ENCODE data around the gene RNF14. TPM values are rescaled to one million over a fixed set of nuclear protein-coding genes. Genes with fewer than 3 reads are reported as not detected.

Gene RNF14
- total and polyA plus RNA-seq, 8 donors: 39.8 to 54.6 (median 48.5) TPM

- peak within 1 kb of the TSS; percentile 98 to 99 for H3K27ac ChIP-seq
- H3K9me3 ChIP-seq: no peaks in the 10 kb centered on the region
- H3K27me3 ChIP-seq: no peaks in the 10 kb centered on the region
- ATAC-seq: peak; percentile 99
- intact Hi-C loops (cut with DNase I): no loop called here
- H3K36me3 ChIP-seq: peaks cover 0 to 40% of the 10 kb centered on the region in 2 donors
- H3K4me1 ChIP-seq: peaks cover 0 to 51% of the 10 kb centered on the region in 2 donors
- no peak for TF ChIP-seq CTCF (IDR thresholded peaks at IDR 0.05)
- H3K4me3 ChIP-seq: peak within 1 kb of the TSS; percentile 57 to 80
- DNase-seq: peak; percentile 93 to 99 (median 95)
Measured at GRCh38 chr5:141923448-141924313, 45.2 kb upstream of the RNF14 start, which contains the start of gene DELE1. TSS of gene DELE1 (plus strand) at chr5:141923871. CDS start at chr5:141923942, 71 bp downstream.

- no peak for ATAC-seq
- H3K27me3 ChIP-seq: no peaks in the 10 kb centered on the region
- no peaks in the 10 kb centered on the region for H3K9me3 ChIP-seq
- no peak for TF ChIP-seq CTCF (IDR thresholded peaks at IDR 0.05)
- intact Hi-C loops (cut with DNase I): no loop called here
- DNase-seq: no peak
- H3K36me3 ChIP-seq: peaks cover 0 to 67% of the 10 kb centered on the region in 2 donors
- peaks cover 0 to 58% of the 10 kb centered on the region in 2 donors for H3K4me1 ChIP-seq
- H3K4me3 ChIP-seq: no peak overlapping the region
- H3K27ac ChIP-seq: no peak overlapping the region
Measured at GRCh38 chr5:141926434-141926833, 42.5 kb upstream of the RNF14 start.

GRCh38 chr5:141928051-141928450 is 40.9 kb upstream of the RNF14 start:
- no peak for TF ChIP-seq CTCF (IDR thresholded peaks at IDR 0.05)
- ATAC-seq (no peak), DNase-seq (no peak)
- Histone ChIP-seq H3K36me3 (peaks cover 0 to 83% of the 10 kb centered on the region in 2 donors), H3K4me1 (peaks cover 0 to 51% of the 10 kb centered on the region in 2 donors), H3K9me3 (no peaks in the 10 kb centered on the region), H3K4me3 (no peak overlapping the region), H3K27me3 (no peaks in the 10 kb centered on the region), H3K27ac (peak overlapping the region in 1 of 2 donors; percentile 7)
- intact Hi-C loops (cut with DNase I): no loop called here

GRCh38 chr5:141929398-141930058 is 39.4 kb upstream of the RNF14 start:
- intact Hi-C loops (cut with DNase I): no loop called here
- no peak for DNase-seq
- no peak overlapping the region for H3K4me3 ChIP-seq
- no peaks in the 10 kb centered on the region for H3K27me3 ChIP-seq
- H3K27ac ChIP-seq: peak overlapping the region in 1 of 2 donors; percentile 28
- H3K9me3 ChIP-seq: no peaks in the 10 kb centered on the region
- peaks cover 0 to 44% of the 10 kb centered on the region in 2 donors for H3K4me1 ChIP-seq
- ATAC-seq: no peak
- no peak for TF ChIP-seq CTCF (IDR thresholded peaks at IDR 0.05)
- H3K36me3 ChIP-seq: peaks cover 0 to 98% of the 10 kb centered on the region in 2 donors

- intact Hi-C loops (cut with DNase I): no loop called here
- no peak overlapping the region for H3K4me3 ChIP-seq
- no peak for DNase-seq
- no peaks in the 10 kb centered on the region for H3K27me3 ChIP-seq
- no peak for ATAC-seq
- no peak overlapping the region for H3K27ac ChIP-seq
- no peaks in the 10 kb centered on the region for H3K9me3 ChIP-seq
- H3K4me1 ChIP-seq: peaks cover 0 to 27% of the 10 kb centered on the region in 2 donors
- peaks cover 0 to 100% of the 10 kb centered on the region in 2 donors for H3K36me3 ChIP-seq
- TF ChIP-seq CTCF (IDR thresholded peaks at IDR 0.05): no peak
Measured at GRCh38 chr5:141931694-141932093, 37.2 kb upstream of the RNF14 start.

Measured in left lung (tissue), 10 donors.